Left lung (tissue), 10 donors: ENCODE results near the gene PALM. TPM values are rescaled to one million over a fixed set of nuclear protein-coding genes. Genes with fewer than 3 reads are reported as not detected.

ENCODE experiments used
- ATAC-seq: fragments of 200-7000 bp; cut with Tn5 transposase; one replicate; pipeline ENCODE4 v1.9.1; 2020; ENCODE audit warnings: moderate library complexity
- DNase-seq, 4 donors: peaks; one replicate each; pipeline ENCODE4 v3.0.0-alpha.2; 2013 to 2020
- H3K27ac ChIP-seq, 2 donors: fragments of 200-600 bp; sonication (generic) in 1 of 2; one replicate each; pipeline versions ENCODE4 v1.5.0 to v1.8.0; 2020 to 2021
- H3K27me3 ChIP-seq, 2 donors: fragments of 200-600 bp; sonication (generic) in 1 of 2; one replicate each; pipeline versions ENCODE4 v1.5.0 to v1.8.0; 2020 to 2021
- H3K36me3 ChIP-seq, 2 donors: fragments of 200-600 bp; sonication (generic) in 1 of 2; one replicate each; pipeline versions ENCODE4 v1.5.0 to v1.8.0; 2020 to 2021
- H3K4me1 ChIP-seq, 2 donors: fragments of 200-600 bp; one replicate each; pipeline ENCODE4 v1.8.0; 2021
- H3K4me3 ChIP-seq, 2 donors: fragments of 200-600 bp; sonication (generic) in 1 of 2; one replicate each; pipeline versions ENCODE4 v1.5.0 to v1.8.0; 2020 to 2021; ENCODE audit warnings: mild to moderate bottlenecking in 1 of 2
- H3K9me3 ChIP-seq, 2 donors: fragments of 200-600 bp; sonication (generic) in 1 of 2; one replicate each; pipeline versions ENCODE4 v1.5.0 to v1.8.0; 2020 to 2021
- intact Hi-C, 2 donors: fragments of 100-400 bp; cut with DNase I; formaldehyde crosslinking; loops; one replicate each; pipeline versions ENCODE4 v1.11.2 to v1.14.2; 2022
- polyA plus RNA-seq, 6 donors: library from polyadenylated mRNA; unstranded; fragments of 120-200 nt; gene quantifications; one replicate each; pipeline ENCODE4 v1.2.1, GENCODE V29; 2013; ENCODE audit not compliant: insufficient read length in 6 of 6
- total RNA-seq, 2 donors: library from RNA; stranded (reverse); fragmentation: NEBNext Ultra II Directional; extraction: Animal tissue kit (Norgen Biotek cat#: 25700); gene quantifications; one replicate each; pipeline ENCODE4 v1.2.1, GENCODE V29; 2021
- TF ChIP-seq, protein P1 (sequence below), 2 donors: fragments of 200-600 bp; sonication (generic) in 1 of 2; IDR thresholded peaks; one replicate each; pipeline versions ENCODE4 v1.5.0 to v1.8.0; 2021; ENCODE audit warnings: antibody characterized with exemption in 2 of 2
- donor health status: DM: no; HTN: yes; CAD: no.
- donor health status: DM: no; HTN: no; CAD: no.

The PALM gene
- total and polyA plus RNA-seq, 8 donors = 30.2 to 59.7 (median 39.8) TPM

DNA sequence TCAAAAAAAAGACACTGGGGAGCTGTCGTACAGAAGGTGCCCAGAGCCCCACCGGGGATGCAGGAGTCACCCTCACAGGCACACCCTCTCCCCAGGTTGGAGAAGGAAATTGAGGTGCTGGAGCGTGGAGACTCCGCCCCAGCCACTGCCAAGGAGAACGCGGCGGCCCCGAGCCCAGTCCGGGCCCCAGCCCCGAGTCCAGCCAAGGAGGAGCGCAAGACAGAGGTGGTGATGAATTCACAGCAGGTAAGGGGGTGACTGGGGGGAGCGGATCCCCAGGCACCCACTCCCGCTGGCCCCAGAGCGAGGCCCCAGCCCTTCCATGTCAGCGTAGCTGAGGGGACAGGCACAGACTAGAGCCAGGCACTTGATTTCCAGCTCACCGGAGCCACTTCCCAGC, 22.3 kb downstream of the PALM start:
- peaks cover 0 to 17% of the 10 kb centered on the region in 2 donors for H3K4me1 ChIP-seq
- H3K9me3 ChIP-seq = no peaks in the 10 kb centered on the region
- intact Hi-C loops = loop anchor here in 1 of 2 donors (10.0 kb wide), 1 partner anchor 66 kb away; the partner anchor contains the start of gene RNF126
- ATAC-seq (no peak), DNase-seq (no peak)
- no peaks in the 10 kb centered on the region for H3K36me3 ChIP-seq
- no peak overlapping the region for H3K27ac ChIP-seq
- TF ChIP-seq, protein P1, sequence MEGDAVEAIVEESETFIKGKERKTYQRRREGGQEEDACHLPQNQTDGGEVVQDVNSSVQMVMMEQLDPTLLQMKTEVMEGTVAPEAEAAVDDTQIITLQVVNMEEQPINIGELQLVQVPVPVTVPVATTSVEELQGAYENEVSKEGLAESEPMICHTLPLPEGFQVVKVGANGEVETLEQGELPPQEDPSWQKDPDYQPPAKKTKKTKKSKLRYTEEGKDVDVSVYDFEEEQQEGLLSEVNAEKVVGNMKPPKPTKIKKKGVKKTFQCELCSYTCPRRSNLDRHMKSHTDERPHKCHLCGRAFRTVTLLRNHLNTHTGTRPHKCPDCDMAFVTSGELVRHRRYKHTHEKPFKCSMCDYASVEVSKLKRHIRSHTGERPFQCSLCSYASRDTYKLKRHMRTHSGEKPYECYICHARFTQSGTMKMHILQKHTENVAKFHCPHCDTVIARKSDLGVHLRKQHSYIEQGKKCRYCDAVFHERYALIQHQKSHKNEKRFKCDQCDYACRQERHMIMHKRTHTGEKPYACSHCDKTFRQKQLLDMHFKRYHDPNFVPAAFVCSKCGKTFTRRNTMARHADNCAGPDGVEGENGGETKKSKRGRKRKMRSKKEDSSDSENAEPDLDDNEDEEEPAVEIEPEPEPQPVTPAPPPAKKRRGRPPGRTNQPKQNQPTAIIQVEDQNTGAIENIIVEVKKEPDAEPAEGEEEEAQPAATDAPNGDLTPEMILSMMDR (IDR thresholded peaks at IDR 0.05) = no peak
- no peaks in the 10 kb centered on the region for H3K27me3 ChIP-seq
- no peak overlapping the region for H3K4me3 ChIP-seq

DNA sequence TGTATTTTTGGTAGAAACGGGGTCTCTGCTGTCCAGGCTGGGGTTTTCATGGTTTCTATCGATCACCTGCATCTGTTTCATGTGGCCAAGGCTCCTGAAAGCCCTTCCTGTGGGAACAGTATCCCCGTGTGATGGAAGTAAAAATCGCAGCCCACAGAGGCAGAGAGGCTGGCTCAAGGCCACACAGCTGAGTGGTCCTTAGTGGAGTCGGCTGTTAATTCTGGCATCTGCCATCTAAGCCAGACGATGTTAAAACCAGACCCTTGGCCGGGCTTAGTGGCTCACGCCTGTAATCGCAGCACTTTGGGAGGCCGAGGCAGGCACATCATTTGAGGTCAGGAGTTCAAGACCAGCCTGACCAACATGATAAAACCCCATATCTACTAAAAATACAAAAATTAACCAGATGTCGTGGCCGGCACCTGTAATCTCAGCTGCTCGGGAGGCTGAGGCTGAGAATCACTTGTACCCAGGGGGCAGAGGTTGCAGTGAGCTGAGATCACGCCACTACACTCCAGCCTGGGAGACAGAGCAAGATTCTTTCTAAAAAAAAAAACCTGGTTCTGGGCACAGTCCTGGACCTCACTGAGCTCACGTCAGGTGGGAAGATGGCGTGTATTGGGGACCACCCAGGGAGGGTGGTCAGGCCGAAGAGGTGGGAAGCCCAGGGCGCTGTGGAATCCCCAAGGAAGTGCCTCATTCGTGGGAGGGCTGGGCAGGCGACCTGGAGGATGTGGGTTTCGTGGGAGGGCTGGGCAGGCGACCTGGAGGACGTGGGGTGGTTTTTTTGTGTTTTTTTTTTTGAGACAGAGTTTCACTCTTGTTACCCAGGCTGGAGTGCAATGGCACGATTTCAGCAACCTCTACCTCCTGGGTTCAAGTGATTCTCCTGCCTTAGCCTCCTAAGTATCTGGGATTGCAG, 23.7 kb downstream of the PALM start:
- TF ChIP-seq, protein P1 (IDR thresholded peaks at IDR 0.05) = no peak
- ATAC-seq (no peak), DNase-seq (peak in 1 of 4 donors; percentile 55)
- intact Hi-C loops = loop anchor here in 1 of 2 donors (10.0 kb wide), 1 partner anchor 68 kb away; the partner anchor contains the start of gene RNF126
- H3K4me3 ChIP-seq = no peak overlapping the region
- peaks cover 0 to 15% of the 10 kb centered on the region in 2 donors for H3K4me1 ChIP-seq
- H3K36me3 ChIP-seq = no peaks in the 10 kb centered on the region
- no peaks in the 10 kb centered on the region for H3K9me3 ChIP-seq
- no peak overlapping the region for H3K27ac ChIP-seq
- H3K27me3 ChIP-seq = no peaks in the 10 kb centered on the region

DNA sequence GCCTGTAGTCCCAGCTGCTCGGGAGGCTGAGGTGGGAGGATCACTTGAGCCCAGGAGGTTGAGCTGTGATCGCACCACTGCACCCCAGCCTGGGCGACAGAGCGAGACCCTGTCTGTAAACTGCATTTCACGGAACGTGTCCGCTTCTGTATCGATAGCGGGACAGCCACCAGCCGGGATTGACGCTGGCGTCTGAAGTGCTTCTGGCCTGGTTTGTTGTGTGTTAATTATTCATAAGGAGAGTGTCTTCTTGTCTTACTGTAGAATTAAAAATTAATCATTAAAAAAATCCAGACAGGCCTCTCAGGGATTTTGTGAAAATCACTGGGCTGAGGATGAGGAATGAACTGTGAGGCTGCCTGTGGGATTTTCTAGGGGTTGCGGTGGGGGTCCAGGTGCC, 26.0 kb downstream of the PALM start:
- Histone ChIP-seq H3K4me1 (peaks cover 0 to 7% of the 10 kb centered on the region in 2 donors), H3K27me3 (no peaks in the 10 kb centered on the region), H3K27ac (no peak overlapping the region), H3K9me3 (no peaks in the 10 kb centered on the region), H3K36me3 (no peaks in the 10 kb centered on the region), H3K4me3 (no peak overlapping the region)
- TF ChIP-seq, protein P1 (IDR thresholded peaks at IDR 0.05) = no peak
- ATAC-seq (no peak), DNase-seq (no peak)
- intact Hi-C loops = loop anchor here (2.0 to 10.0 kb wide), 2 partner anchors 70 kb away; partner anchors contain the start of gene RNF126 (in 1 of the 2)

DNA sequence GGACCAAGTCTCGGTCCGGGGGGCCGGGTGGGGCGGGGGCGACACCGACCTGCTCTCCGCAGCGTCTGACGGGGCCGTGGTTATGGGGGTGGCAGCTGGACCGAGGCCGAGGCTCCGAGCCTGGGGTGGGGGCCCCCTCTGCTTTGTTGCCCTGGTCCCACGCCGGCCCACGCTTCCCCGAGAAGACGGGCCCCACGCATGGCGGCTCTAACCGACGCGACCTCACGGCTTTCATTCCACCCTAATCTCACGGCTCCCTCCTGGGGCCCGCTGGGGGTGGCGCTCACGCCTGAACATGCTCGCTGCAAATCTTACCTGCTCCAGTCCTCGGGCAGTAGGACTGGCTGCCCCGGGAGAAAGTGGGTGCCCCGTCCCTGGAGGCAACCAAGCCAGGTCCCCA, 27.4 kb downstream of the PALM start:
- ATAC-seq (no peak), DNase-seq (no peak)
- Histone ChIP-seq H3K9me3 (no peaks in the 10 kb centered on the region), H3K27ac (no peak overlapping the region), H3K36me3 (no peaks in the 10 kb centered on the region), H3K27me3 (no peaks in the 10 kb centered on the region), H3K4me3 (no peak overlapping the region), H3K4me1 (peaks cover 0 to 7% of the 10 kb centered on the region in 2 donors)
- TF ChIP-seq, protein P1 (IDR thresholded peaks at IDR 0.05) = no peak
- intact Hi-C loops = loop anchor here in 1 of 2 donors (10.0 kb wide), 1 partner anchor 71 kb away; the partner anchor contains the start of gene RNF126

DNA sequence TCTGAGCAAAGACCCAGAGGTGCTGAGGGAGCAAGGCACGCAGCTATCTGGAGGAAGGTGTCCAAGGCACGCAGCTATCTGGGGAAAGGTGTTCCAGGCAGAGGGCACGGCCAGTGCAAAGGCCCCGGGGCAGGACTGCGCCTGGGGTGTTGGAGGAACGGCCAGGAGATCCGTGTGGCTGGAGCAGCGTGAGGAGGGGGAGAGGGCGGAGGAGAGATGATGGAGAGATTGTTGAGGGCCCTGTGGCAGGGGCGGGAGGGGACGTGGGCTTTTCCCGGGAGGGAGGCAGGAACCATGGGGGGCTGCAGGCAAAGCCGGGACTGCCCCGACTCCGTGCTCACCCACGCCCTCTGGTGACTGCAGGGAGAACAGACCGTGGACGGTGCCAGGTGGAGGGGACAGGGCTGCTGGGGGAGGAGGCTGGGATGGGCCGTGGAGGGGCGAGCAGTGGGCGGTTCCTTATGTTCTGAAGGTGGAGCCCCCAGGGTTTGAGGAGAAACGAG, 28.9 kb downstream of the PALM start:
- intact Hi-C loops = loop anchor here in 1 of 2 donors (10.0 kb wide), 1 partner anchor 73 kb away; the partner anchor contains the start of gene RNF126
- ATAC-seq = peak; percentile 73
- DNase-seq = peak in 1 of 4 donors; percentile 82

More for the DNA sequence above, 28.9 kb downstream of the PALM start:
- Histone ChIP-seq H3K4me1 (peaks cover 0 to 7% of the 10 kb centered on the region in 2 donors), H3K27ac (no peak overlapping the region), H3K27me3 (no peaks in the 10 kb centered on the region), H3K9me3 (no peaks in the 10 kb centered on the region), H3K36me3 (no peaks in the 10 kb centered on the region), H3K4me3 (no peak overlapping the region)
- TF ChIP-seq, protein P1 (IDR thresholded peaks at IDR 0.05) = peak; percentile 27 to 52
